Choroid plexus epithelial cell (primary cell): Measurements from ENCODE around the gene SUN5.

Source experiments
- DNase-seq: peaks from one replicate; pipeline ENCODE4 v3.0.0-alpha.2; 2010; ENCODE audit warnings: low read depth
- H3K4me3 ChIP-seq: 2 replicates; pipeline ENCODE4 v1.5.1; 2011; ENCODE audit warnings: low read depth, mild to moderate bottlenecking, control low read depth, low read length, moderate library complexity
- CTCF ChIP-seq: conservative IDR thresholded peaks from 2 replicates; pipeline ENCODE4 v1.5.1; 2011; ENCODE audit warnings: low read depth, mild to moderate bottlenecking, control low read depth, inconsistent platforms, low read length, moderate library complexity

Gene SUN5

GRCh38 chr20:33042983-33043730 is 38.9 kb upstream of the SUN5 start:
- TF ChIP-seq CTCF: no peak
- H3K4me3 ChIP-seq: no peak overlapping the region
- no peak for DNase-seq

- no peak for DNase-seq
- no peak overlapping the region for H3K4me3 ChIP-seq
- TF ChIP-seq CTCF: no peak
Measured at GRCh38 chr20:33042430-33042829, 38.2 kb upstream of the SUN5 start.

GRCh38 chr20:33038243-33038642 is 34.0 kb upstream of the SUN5 start:
- H3K4me3 ChIP-seq: no peak overlapping the region
- no peak for DNase-seq
- TF ChIP-seq CTCF: no peak

GRCh38 chr20:33037456-33037855 is 33.2 kb upstream of the SUN5 start:
- H3K4me3 ChIP-seq: no peak overlapping the region
- no peak for TF ChIP-seq CTCF
- no peak for DNase-seq

GRCh38 chr20:33034901-33035492 is 30.8 kb upstream of the SUN5 start:
- DNase-seq: no peak
- no peak for TF ChIP-seq CTCF
- H3K4me3 ChIP-seq: no peak overlapping the region

GRCh38 chr20:33034115-33034514 is 29.9 kb upstream of the SUN5 start:
- no peak for TF ChIP-seq CTCF
- H3K4me3 ChIP-seq: no peak overlapping the region
- no peak for DNase-seq

- no peak for DNase-seq
- no peak overlapping the region for H3K4me3 ChIP-seq
- no peak for TF ChIP-seq CTCF
Measured at GRCh38 chr20:33033381-33033780, 29.1 kb upstream of the SUN5 start.
